Thoracic aorta endothelial cell (primary cell): Measurements from ENCODE around the gene VSX2. TPM values are rescaled to one million over a fixed set of nuclear protein-coding genes. Genes with fewer than 3 reads are reported as not detected.

Experiments
- small RNA-seq: library from RNA; depleted of rRNA; stranded (forward); fragments of <200 nt; gene quantifications from one replicate; pipeline ENCODE3, GENCODE V24; 2012
- total RNA-seq: library from RNA; depleted of rRNA; stranded (reverse); fragments of >200 nt; gene quantifications from 2 replicates; pipeline ENCODE4 v1.2.3, GENCODE V29; 2012

VSX2 gene
- not detected in 2 replicates for total RNA-seq

GRCh38 chr14:74238974-74239847, at the start of gene VSX2:
Gene VSX2 (plus strand): TSS chr14:74239449. CDS start chr14:74239562, 113 bp downstream.

GRCh38 chr14:74302634-74303569, 63.7 kb downstream of the VSX2 start, which contains the start of gene ABCD4:
Gene ABCD4 (minus strand): TSS chr14:74302934. CDS start chr14:74302912, 22 bp downstream.

Small RNAs within 50 kb of the gene (small RNA-seq; reads per million reads assigned to genes)
- gene AC006349.1 = not detected

Other genes starting within 250 kb of the VSX2 start
- gene ENTPD5, start 220.2 kb upstream of the VSX2 start, total RNA-seq = 14.5 and 15.4 TPM in 2 replicates
- gene BBOF1, start 220.1 kb upstream of the VSX2 start, total RNA-seq = 2.7 and 3.2 TPM in 2 replicates
- 23.1 and 25.0 TPM in 2 replicates for gene ALDH6A1, start 155.0 kb upstream of the VSX2 start, total RNA-seq
- gene LIN52, start 154.5 kb upstream of the VSX2 start, total RNA-seq = 10.8 and 11.1 TPM in 2 replicates
- 41.8 and 49.2 TPM in 2 replicates for gene ABCD4, start 63.5 kb downstream of the VSX2 start, total RNA-seq
- not detected in 2 replicates for gene VRTN, start 109.0 kb downstream of the VSX2 start, total RNA-seq
- gene SYNDIG1L, start 186.8 kb downstream of the VSX2 start, total RNA-seq = not detected in 2 replicates